H1 (cell line): ENCODE results near the gene TAS2R1. TPM values are rescaled to one million over a fixed set of nuclear protein-coding genes. Genes with fewer than 3 reads are reported as not detected.
A peak's percentile ranks its signal among the peaks of the same experiment; 100 is the strongest.

Experiments
- CTCF ChIA-PET: fragments of 300-600 bp; sonication (Branson Sonifier 250); formaldehyde crosslinking; loops from one replicate; lab custom pipeline; 2021; ENCODE audit not compliant: partially characterized antibody; lab: Charles Lee
- POLR2A ChIA-PET: fragments of 300-600 bp; sonication (Branson Sonifier 250); formaldehyde crosslinking; loops from one replicate; lab custom pipeline; 2021; ENCODE audit warnings: inconsistent platforms; ENCODE audit not compliant: partially characterized antibody; lab: Charles Lee
- DNase-seq, 2 experiments: peaks; one replicate each; pipeline versions ENCODE4 v3.0.0 to v3.0.0-alpha.2; 2010 to 2022; ENCODE audit warnings: low spot score in 2 of 2, low read depth in 1 of 2, mixed read lengths in 1 of 2
- FAIRE-seq: peaks from 2 replicates; lab custom pipeline; 2011; peaks lifted over from hg19 to GRCh38; lab: Jason Lieb, UNC
- H2AFZ ChIP-seq: 2 replicates; pipeline ENCODE4 v1.8.1; 2012; ENCODE audit warnings: low read length, inconsistent platforms
- H2AK5ac ChIP-seq: 2 replicates; pipeline ENCODE4 v1.6.1; 2013; ENCODE audit warnings: low read depth, low read length
- H2BK120ac ChIP-seq: replicated peaks from 2 replicates; pipeline ENCODE3; 2013; ENCODE audit warnings: low read depth, low read length, inconsistent platforms
- H2BK12ac ChIP-seq: 2 replicates; pipeline ENCODE4 v1.6.1; 2013; ENCODE audit warnings: low read depth, low read length
- H2BK15ac ChIP-seq: 2 replicates; pipeline ENCODE4 v1.6.1; 2013; ENCODE audit warnings: low read length
- H2BK20ac ChIP-seq: 2 replicates; pipeline ENCODE4 v1.6.1; 2013; ENCODE audit warnings: low read length
- H2BK5ac ChIP-seq: 2 replicates; pipeline ENCODE4 v1.6.1; 2013; ENCODE audit warnings: low read depth, low read length
- H3K14ac ChIP-seq: 2 replicates; pipeline ENCODE4 v1.6.1; 2013; ENCODE audit warnings: inconsistent platforms; ENCODE audit not compliant: insufficient read length
- H3K18ac ChIP-seq: 2 replicates; pipeline ENCODE4 v1.6.1; 2013; ENCODE audit warnings: low read length; ENCODE audit errors: extremely low read depth
- H3K23ac ChIP-seq: 2 replicates; pipeline ENCODE4 v1.6.1; 2013; ENCODE audit warnings: inconsistent platforms; ENCODE audit not compliant: insufficient read length
- H3K23me2 ChIP-seq: 2 replicates; pipeline ENCODE4 v1.6.1; 2013; ENCODE audit warnings: low read depth, low read length
- H3K27ac ChIP-seq: 2 replicates; pipeline ENCODE4 v1.6.1; 2011; ENCODE audit warnings: low read depth, low read length, inconsistent platforms
- H3K27me3 ChIP-seq, 4 experiments: replicated peaks in 1 of 4; 1 replicate in 1 of 4; 2 replicates in 3 of 4; pipeline versions ENCODE4 v1.6.1 to v1.8.1; 2011 to 2013; ENCODE audit warnings: low read length in 3 of 4, mild to moderate bottlenecking in 3 of 4, inconsistent platforms in 2 of 4, mixed read lengths in 2 of 4, moderate library complexity in 1 of 4; ENCODE audit not compliant: control insufficient read depth in 3 of 4, insufficient read depth in 3 of 4; ENCODE audit errors: extremely low read depth in 1 of 4
- H3K36me3 ChIP-seq, 4 experiments: 2 replicates each; pipeline versions ENCODE4 v1.6.1 to v1.8.1; 2011 to 2013; ENCODE audit warnings: mild to moderate bottlenecking in 4 of 4, low read length in 3 of 4, moderate library complexity in 2 of 4, control low read depth in 1 of 4, inconsistent platforms in 1 of 4; ENCODE audit not compliant: insufficient read depth in 4 of 4, control insufficient read depth in 2 of 4
- H3K4ac ChIP-seq: replicated peaks from 2 replicates; pipeline ENCODE3; 2013; ENCODE audit warnings: low read length, low read depth, mixed read lengths, inconsistent platforms; ENCODE audit not compliant: insufficient read length
- H3K4me1 ChIP-seq, 4 experiments: replicated peaks in 1 of 4; 1 replicate in 1 of 4; 2 replicates in 3 of 4; pipeline versions ENCODE4 v1.6.1 to v1.8.1; 2011 to 2013; ENCODE audit warnings: low read length in 3 of 4, inconsistent platforms in 2 of 4, mixed read lengths in 1 of 4; ENCODE audit not compliant: insufficient read depth in 4 of 4, control insufficient read depth in 3 of 4
- H3K4me2 ChIP-seq, 2 experiments: 2 replicates each; pipeline versions ENCODE4 v1.6.1 to v1.8.1; 2011 to 2013; ENCODE audit warnings: low read depth in 2 of 2, low read length in 2 of 2, control low read depth in 1 of 2, inconsistent platforms in 1 of 2, mild to moderate bottlenecking in 1 of 2; ENCODE audit not compliant: insufficient read depth in 1 of 2
- H3K4me3 ChIP-seq, 4 experiments: fragments of 200-600, 300-600 bp in 1 of 4; sonication (generic), shearing (Covaris generic), sonication (Bioruptor Twin) in 1 of 4; 2 replicates each; pipeline versions ENCODE4 v1.5.1 to v1.8.1; 2011 to 2016; ENCODE audit warnings: low read length in 4 of 4, low read depth in 3 of 4, control low read depth in 2 of 4, inconsistent platforms in 2 of 4, mild to moderate bottlenecking in 2 of 4, mixed read lengths in 1 of 4, moderate library complexity in 1 of 4; ENCODE audit not compliant: insufficient read depth in 2 of 4; ENCODE audit errors: extremely low read depth in 1 of 4
- H3K56ac ChIP-seq: replicated peaks from 2 replicates; pipeline ENCODE3; 2013; ENCODE audit warnings: low read depth, mild to moderate bottlenecking, mixed read lengths, low read length, inconsistent platforms; ENCODE audit not compliant: insufficient read length
- H3K79me1 ChIP-seq: 2 replicates; pipeline ENCODE4 v1.6.1; 2013; ENCODE audit warnings: low read depth, low read length, control low read depth
- H3K79me2 ChIP-seq, 2 experiments: 2 replicates each; pipeline versions ENCODE4 v1.6.1 to v1.8.1; 2012 to 2013; ENCODE audit warnings: low read length in 2 of 2, mild to moderate bottlenecking in 2 of 2, inconsistent platforms in 1 of 2; ENCODE audit not compliant: insufficient read depth in 2 of 2, control insufficient read depth in 1 of 2
- H3K9ac ChIP-seq, 4 experiments: replicated peaks in 1 of 4; 1 replicate in 1 of 4; 2 replicates in 3 of 4; pipeline versions ENCODE4 v1.6.1 to v1.8.1; 2011 to 2013; ENCODE audit warnings: low read depth in 3 of 4, low read length in 3 of 4, control low read depth in 2 of 4, mild to moderate bottlenecking in 2 of 4, moderate library complexity in 2 of 4, inconsistent platforms in 1 of 4; ENCODE audit errors: extremely low read depth in 1 of 4
- H3K9me3 ChIP-seq, 2 experiments: 2 replicates each; pipeline versions ENCODE4 v1.6.1 to v1.8.1; 2012 to 2013; ENCODE audit warnings: mild to moderate bottlenecking in 2 of 2, moderate library complexity in 2 of 2, control low read depth in 1 of 2, inconsistent platforms in 1 of 2, low read depth in 1 of 2, low read length in 1 of 2, mixed read lengths in 1 of 2; ENCODE audit not compliant: insufficient read depth in 2 of 2
- H4K20me1 ChIP-seq, 2 experiments: replicated peaks in 1 of 2; 2 replicates each; pipeline versions ENCODE3 to v1.8.1; 2011 to 2013; ENCODE audit warnings: inconsistent platforms in 2 of 2, low read length in 2 of 2, mild to moderate bottlenecking in 1 of 2; ENCODE audit not compliant: insufficient read depth in 2 of 2, control insufficient read depth in 1 of 2
- H4K5ac ChIP-seq: 2 replicates; pipeline ENCODE4 v1.6.1; 2013; ENCODE audit warnings: low read length, low read depth, mixed read lengths, inconsistent platforms; ENCODE audit not compliant: insufficient read length
- H4K8ac ChIP-seq: 2 replicates; pipeline ENCODE4 v1.8.0; 2013; ENCODE audit warnings: mild to moderate bottlenecking, moderate library complexity, low read length, inconsistent platforms; ENCODE audit not compliant: insufficient read depth; ENCODE audit errors: extremely low read depth
- H4K91ac ChIP-seq: replicated peaks from 2 replicates; pipeline ENCODE3; 2013; ENCODE audit warnings: low read length, mixed read lengths, inconsistent platforms; ENCODE audit not compliant: insufficient read length
- WGBS, 2 experiments: shearing (Covaris generic) in 1 of 2; methylation state at CpG; one replicate each; pipeline versions ENCODE4 v1.1.6 to v1.1.7; 2013 to 2015; ENCODE audit warnings: low lambda C conversion rate in 2 of 2, mixed read lengths in 2 of 2, inconsistent platforms in 1 of 2, low coverage in 1 of 2, missing lambda C conversion rate in 1 of 2; ENCODE audit not compliant: insufficient replicate concordance in 2 of 2, insufficient coverage in 1 of 2, insufficient read length in 1 of 2; ENCODE audit errors: extremely low coverage in 1 of 2, missing lambda C conversion rate in 1 of 2; 5-methylcytosine and 5-hydroxymethylcytosine counted together
- polyA plus RNA-seq, 7 experiments: library from polyadenylated mRNA; depleted of rRNA in 3 of 7; stranded (reverse) in 5 of 7; unstranded in 2 of 7; fragments of >200 nt in 5 of 7; fragments of 200-250 nt in 2 of 7; gene quantifications; 1 replicate in 5 of 7; 2 replicates in 1 of 7; 4 replicates in 1 of 7; pipeline versions ENCODE4 v1.2.1 to v1.2.3, GENCODE V29; 2011 to 2013; ENCODE audit warnings: missing spikeins in 2 of 7, mixed read lengths in 2 of 7
- total RNA-seq: library from RNA; stranded (reverse); fragmentation: NEBNext Ultra II Directional; extraction: Animal tissue kit (Norgen Biotek cat#: 25700); gene quantifications from 2 replicates; pipeline ENCODE4 v1.2.1, GENCODE V29; 2021
- TF ChIP-seq, protein P1 (sequence below): IDR thresholded peaks from 2 replicates; pipeline ENCODE4 v1.6.1; 2012; ENCODE audit warnings: inconsistent platforms

Gene TAS2R1
- total and polyA plus RNA-seq, 2 of the 8 experiments (the other 6 are each of a cell fraction or from before 2014, with no cell fraction given): not detected

DNA sequence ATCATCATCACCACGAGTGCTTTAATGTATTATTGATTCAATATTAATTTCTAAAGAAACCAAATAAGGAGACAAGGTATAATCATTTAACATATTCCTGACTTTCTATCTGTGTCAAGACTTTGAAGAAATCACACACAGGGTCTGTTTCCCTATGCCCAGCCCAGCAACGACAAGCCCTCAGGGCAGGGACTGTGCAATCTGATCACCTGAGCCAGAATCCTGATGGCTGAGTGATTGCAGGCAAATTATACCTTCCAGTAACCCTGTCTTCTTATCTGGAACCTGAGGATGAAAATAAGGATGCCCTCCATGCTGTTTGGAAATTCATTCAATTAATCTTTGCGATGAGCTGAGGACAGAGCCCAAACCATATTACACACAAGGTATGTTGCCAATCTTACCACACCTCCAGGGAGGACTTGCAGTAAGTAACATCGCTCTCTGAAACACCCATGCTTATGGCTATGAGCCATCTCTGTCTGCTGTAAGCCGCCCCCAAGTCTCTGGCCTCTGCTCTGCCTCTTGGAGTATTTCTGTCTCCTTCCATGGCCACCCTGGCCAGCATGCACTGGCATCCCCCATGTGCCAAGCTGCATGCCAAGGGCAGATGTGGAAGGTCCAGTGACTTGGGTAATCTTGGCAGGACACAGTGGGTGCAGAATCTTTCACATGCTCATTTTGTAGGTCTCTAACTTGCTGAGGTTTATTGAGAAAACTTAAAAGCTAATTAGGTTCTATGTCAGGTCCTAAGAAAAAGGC is 10.6 kb downstream of the TAS2R1 start:
- FAIRE-seq (no peak), DNase-seq (no peak)
- no peak overlapping the region for H3K4ac ChIP-seq
- no peak overlapping the region for H3K4me3 ChIP-seq
- POLR2A ChIA-PET: no interaction called here
- no peaks in the 10 kb centered on the region for H3K36me3 ChIP-seq
- no peak overlapping the region for H3K27ac ChIP-seq
- H2BK5ac ChIP-seq: no peak overlapping the region
- H3K4me1 ChIP-seq: peaks cover 0 to 4% (median 0%) of the 10 kb centered on the region in 4 experiments; a peak in 1 of 7 replicates
- peak overlapping the region; percentile 57; the same call in 1 of the 2 replicates for H4K8ac ChIP-seq
- H3K79me1 ChIP-seq: no peaks in the 10 kb centered on the region
- no peak overlapping the region for H2AK5ac ChIP-seq
- TF ChIP-seq, protein P1, sequence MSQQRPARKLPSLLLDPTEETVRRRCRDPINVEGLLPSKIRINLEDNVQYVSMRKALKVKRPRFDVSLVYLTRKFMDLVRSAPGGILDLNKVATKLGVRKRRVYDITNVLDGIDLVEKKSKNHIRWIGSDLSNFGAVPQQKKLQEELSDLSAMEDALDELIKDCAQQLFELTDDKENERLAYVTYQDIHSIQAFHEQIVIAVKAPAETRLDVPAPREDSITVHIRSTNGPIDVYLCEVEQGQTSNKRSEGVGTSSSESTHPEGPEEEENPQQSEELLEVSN: no peak
- H3K14ac ChIP-seq: no peak overlapping the region
- CTCF ChIA-PET: interaction anchor here (1.0 kb wide), 1 partner anchor 75 kb away, joined by 3 read pairs; no protein-coding TSS in a partner anchor
- H2BK15ac ChIP-seq: no peak overlapping the region
- no peak overlapping the region for H4K91ac ChIP-seq
- no peak overlapping the region for H2BK12ac ChIP-seq
- H3K18ac ChIP-seq: no peak overlapping the region
- no peaks in the 10 kb centered on the region for H3K27me3 ChIP-seq
- peaks cover 0 to 2% of the 10 kb centered on the region in 2 experiments for H4K20me1 ChIP-seq
- no peak overlapping the region for H2AFZ ChIP-seq
- no peaks in the 10 kb centered on the region for H3K9me3 ChIP-seq
- no peak overlapping the region for H2BK20ac ChIP-seq
- no peaks in the 10 kb centered on the region for H3K79me2 ChIP-seq
- no peak overlapping the region for H3K4me2 ChIP-seq
- no peak overlapping the region for H3K23ac ChIP-seq
- WGBS, 2 experiments: 90% methylated on average over 5 of the region's 5 CpGs; no CpG with 5 or more reads in 1 of the 2 experiments
- H2BK120ac ChIP-seq: no peak overlapping the region
- H4K5ac ChIP-seq: no peak overlapping the region
- no peak overlapping the region for H3K56ac ChIP-seq
- H3K23me2 ChIP-seq: no peaks in the 10 kb centered on the region
- H3K9ac ChIP-seq: no peak overlapping the region
